SK-MEL-5 (cell line): ENCODE measurements around the gene CUEDC2. TPM values are rescaled to one million over a fixed set of nuclear protein-coding genes. Genes with fewer than 3 reads are reported as not detected.

Source experiments
- DNase-seq: peaks from one replicate; pipeline ENCODE4 v3.0.0-alpha.2; 2016; ENCODE audit warnings: low read depth, low spot score
- in situ Hi-C: cut with HindIII; loops from 2 replicates; pipeline ENCODE4 v1.10.0; 2016; ENCODE audit warnings: low sequenced_read_pairs, high pct_unique_total_duplicates, low pct_unique_long_range_greater_than_20kb
- total RNA-seq: library from RNA; depleted of rRNA; stranded (reverse); fragments of >200 nt; shearing (Covaris generic); gene quantifications from 2 replicates; pipeline ENCODE4 v1.2.3, GENCODE V29; 2014

CUEDC2 gene
- total RNA-seq, 1 experiment from 2014 or later: 24.3 TPM

DNA sequence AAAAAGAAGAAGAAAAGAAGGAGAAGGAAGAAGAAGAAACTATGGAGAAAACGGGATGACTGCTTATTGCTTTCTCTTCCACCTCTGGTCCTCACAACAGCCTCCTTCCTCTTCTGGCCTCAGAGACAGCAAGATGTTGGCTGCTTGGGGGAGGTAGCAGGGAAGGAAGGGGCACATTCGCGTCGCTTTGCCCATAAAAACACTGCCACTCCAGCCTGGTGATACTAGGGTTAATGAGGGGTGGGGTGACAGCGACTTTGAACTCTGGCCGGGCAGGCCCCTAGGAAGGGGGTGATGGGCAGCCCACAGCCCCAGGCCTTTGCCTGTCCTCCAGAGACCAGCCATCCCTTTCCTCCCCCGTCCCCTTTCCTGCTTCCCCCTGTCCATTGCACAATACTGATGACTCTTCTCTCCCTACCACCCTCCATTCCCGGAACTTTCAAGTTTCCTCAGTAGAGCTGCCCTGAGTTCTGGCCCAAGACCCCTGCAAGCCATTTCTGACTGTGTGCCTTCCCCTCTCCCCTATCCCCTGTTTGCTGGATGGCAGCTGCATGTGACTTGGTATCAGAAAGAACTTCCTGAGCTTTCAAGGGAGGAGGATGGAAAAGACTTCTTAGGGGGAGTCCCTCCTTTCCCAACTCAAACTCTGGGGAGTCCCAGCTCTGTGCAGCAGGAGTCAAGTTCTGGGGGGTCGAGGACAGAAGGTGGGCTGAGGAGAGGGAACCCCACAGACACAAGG, 2.2 kb upstream of the CUEDC2 start:
- DNase-seq: no peak
- in situ Hi-C loops: no loop called here

DNA sequence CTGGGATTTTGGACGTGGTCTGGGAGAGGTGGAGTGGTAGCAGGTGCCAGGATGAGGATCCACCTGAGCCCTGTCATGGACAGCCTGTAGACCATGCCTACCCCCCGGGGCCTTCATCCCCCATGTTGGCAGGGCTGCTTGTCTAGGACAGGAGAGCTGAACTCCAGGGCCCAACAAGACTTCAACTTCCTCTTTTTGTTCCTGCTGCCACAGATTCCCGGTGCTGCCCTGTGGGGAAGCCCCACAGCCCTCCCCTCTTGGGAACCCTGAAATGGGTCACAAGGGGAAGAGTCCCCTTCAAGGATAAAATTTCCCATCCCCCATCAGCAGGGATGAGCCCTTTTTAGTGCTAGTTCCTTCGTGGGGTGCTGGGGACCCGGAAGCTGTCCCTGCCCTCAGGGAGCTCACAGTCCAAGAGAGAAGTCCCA, 1.3 kb upstream of the CUEDC2 start:
- no peak for DNase-seq
- in situ Hi-C loops: no loop called here

DNA sequence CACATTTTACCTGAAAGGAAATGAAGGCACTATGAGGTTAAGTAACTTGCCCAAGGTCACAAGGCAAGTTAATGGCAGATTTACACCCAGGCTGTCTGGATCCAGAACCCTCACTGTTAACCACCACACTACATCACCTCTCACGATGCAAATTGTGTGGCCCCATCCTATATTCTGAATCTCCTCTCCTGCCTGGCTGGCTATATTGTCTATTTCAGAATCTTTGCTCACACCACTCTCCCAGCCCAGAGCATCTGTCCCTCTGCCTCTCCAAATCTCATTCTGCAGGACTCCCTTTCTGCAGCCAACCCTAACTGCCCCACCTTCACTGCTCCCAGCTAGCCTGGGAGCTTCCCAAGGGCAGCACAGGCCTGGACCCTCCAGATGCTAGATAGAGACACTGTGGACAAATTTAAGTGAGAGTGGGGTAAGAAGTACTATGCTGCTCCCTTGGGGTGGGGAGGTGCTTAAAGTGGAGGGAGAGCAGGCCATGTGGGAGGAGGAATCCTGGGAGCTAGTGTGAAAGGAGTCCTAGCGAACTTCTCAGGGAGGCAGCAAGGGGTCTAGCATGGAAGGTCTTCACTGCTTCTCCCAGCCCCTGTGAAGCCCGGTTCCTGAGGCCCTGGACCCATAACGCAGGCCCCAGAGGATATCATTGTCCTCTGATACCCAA, 786 bp downstream of the CUEDC2 start:
- in situ Hi-C loops: no loop called here
- DNase-seq: peak; percentile 29

DNA sequence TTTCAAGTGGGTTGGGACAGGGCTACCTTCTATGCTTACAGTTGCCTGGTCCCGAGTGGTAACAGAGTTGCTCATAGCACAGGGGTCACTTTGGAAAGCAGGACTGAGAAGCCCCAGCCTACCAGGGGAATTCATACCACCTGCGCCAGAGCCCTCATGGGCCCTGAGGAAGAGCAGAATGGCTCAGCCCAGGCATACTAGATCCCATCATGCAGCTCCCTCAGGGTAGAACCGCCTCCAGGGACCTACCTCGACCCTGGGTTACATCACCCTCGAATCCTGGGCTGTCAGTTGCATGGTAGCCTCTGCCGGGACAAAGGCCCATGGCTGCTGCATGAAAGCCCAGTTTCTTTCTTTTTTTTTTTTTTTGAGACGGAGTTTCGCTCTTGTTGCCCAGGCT, 2.9 kb downstream of the CUEDC2 start:
- no peak for DNase-seq
- in situ Hi-C loops: no loop called here

DNA sequence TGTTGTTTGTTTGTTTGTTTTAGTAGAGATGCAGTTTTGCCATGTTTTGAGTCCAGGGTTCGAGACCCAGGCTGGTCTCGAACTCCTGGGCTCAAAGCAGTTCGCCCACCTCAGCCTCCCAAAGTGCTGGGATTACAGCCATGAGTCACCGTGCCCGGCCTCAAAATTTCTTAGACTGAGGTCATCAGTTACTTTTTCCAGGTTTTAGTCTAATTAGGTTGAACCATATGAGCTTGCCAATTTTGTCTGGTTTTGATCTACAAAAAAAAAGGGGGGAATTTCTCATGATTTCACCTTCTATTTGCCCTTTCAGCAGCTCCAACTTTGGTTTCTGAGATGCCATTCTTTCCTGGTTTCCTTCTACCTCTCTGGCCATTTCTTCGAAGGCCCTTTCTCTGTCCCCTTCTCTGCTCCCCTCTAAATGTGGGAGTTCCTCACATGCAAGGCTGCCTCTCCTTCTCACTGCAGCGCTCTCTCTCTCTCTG, 5.5 kb downstream of the CUEDC2 start:
- in situ Hi-C loops: no loop called here
- no peak for DNase-seq

DNA sequence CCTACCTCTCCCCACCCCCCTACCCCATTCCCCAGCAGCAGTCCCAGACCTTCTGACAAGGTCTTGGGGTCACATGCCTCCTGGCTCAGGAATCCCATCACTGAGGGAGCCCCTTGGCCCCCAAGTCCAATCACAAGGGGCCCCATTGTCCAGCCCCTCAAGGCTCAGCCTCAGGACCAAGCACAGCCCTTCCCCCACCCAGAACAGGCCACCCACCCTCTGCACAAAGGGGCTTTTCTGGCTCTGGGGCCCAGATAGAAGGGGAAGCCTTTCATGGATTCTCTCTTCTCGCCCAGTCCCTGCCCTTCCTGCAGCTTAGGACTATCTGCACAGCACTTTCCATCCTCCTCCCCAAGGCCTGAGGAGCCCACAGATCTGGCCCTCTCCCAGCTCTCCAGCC, 6.9 kb downstream of the CUEDC2 start:
- no peak for DNase-seq

DNA sequence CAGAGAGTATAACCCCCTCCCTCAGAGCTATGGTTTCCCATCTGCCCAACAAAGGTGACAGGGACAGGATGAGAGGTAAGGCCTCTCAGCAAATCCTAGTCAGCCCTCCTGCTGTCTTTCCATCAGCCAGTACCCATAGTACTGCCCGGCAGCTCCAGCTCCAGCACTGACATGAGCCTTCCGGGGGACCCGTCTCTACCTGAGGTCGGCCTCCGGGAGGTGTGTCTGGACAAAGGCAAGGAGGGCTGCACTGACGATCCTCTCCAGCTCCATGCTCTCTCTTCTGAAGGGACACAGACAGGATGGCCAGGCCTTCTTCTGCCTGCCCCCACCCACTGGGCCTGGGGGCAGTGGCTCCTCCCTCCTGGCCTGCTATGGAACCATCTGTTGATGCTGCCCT, 7.5 kb downstream of the CUEDC2 start:
- no peak for DNase-seq
- in situ Hi-C loops: no loop called here

More for the DNA sequence above, 6.9 kb downstream of the CUEDC2 start:
- in situ Hi-C loops: no loop called here

DNA sequence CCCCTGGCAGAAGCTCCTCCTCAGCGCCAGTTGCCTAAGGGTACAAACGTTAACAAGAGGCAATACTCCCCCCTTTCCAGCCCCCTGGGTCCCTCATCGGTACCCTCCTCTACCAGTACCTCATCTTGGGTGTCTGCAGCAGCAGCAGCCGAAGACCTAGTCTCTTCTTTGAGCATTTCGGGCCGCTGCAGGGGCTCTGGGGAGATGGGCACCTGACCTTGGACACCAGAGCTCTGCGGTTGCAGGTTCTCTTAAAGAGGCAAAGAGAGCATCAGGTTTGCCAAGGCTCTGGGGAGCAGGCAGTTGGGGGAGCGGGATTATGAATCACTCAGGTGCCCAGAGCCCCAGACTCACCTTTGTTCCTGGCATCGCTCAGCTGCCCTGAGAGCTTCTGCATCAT, 8.2 kb downstream of the CUEDC2 start:
- in situ Hi-C loops: no loop called here
- no peak for DNase-seq

DNA sequence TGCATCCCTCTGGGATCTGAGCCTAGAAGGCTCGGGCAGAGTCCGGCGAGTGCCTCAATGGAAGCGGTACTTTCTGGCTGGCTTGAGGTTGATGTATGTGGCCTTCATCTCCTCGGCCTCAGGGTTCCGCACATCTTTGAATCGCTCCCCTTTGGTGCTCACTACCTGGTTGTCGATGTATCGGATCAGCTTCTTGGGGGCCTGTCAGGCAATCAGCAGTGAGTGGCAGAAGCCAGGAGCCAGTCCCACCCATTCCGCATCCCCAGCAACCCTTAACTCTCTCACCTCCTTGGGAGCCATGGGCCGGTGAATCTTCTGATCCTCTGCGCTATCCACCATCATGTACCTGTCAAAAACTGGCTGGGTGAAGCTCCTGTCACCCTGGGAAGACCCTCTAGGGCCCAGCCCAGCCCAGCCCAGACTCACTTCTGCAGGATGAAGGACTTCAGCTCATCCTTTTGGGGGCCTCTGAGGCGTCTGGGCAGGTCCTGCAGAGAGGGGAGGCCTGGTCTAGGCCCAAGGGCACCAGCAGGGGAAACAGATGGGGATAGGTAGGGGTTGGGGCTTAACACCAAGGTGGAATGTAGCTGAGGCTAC, 8.9 kb downstream of the CUEDC2 start:
- in situ Hi-C loops: no loop called here
- no peak for DNase-seq

DNA sequence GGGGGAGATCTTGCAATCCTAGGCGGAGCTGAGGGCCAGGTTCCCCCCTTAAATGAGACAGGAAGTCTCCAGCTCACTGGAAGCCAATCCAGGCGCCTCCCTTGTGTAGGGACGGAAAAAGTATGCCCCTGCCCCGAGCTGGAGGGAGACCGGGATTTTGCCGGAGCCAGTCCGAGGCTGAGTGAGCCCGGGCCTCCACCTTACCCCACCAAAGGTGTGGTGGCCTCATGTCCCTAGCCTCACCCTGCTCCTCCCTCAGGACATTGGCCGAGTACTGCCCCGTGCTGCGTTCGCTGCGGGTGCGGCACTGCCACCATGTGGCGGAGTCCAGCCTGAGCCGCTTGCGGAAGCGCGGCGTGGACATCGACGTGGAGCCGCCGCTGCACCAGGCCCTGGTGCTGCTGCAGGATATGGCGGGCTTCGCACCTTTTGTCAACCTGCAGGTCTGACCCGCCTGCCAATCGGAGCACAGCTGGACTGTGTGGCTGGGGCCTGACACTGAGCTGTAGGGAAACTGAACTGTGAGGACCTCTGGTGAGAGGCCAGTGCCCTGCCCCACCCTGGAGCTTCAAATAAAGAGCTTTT, 9.7 kb downstream of the CUEDC2 start:
- peak; percentile 70 for DNase-seq
- in situ Hi-C loops: no loop called here

DNA sequence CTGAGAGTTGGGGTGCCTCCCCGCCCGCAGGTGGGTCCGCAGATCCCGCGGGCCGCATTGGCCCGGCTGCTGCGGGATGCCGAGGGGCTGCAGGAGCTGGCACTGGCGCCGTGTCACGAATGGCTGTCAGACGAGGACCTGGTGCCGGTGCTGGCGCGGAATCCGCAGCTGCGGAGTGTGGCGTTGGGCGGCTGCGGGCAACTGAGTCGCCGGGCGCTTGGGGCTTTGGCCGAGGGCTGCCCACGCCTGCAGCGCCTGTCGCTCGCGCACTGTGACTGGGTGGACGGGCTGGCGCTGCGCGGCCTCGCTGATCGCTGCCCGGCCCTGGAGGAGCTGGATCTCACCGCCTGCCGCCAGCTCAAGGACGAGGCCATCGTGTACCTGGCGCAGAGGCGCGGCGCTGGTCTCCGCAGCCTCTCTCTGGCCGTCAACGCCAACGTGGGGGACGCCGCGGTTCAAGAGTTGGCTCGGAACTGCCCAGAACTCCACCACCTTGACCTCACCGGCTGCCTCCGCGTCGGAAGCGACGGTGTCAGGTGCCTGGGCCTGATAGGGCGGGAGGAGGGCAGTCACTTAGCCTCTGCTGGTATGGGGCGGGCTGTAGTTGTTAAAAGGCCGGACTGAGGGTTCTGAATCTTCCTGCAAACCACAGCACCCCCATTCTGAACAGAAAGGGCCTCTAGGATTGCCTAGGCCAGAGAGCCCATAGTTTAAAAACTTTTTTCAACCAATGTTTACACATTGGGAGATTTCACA, 10.4 kb downstream of the CUEDC2 start:
- no peak for DNase-seq
- in situ Hi-C loops: no loop called here

DNA sequence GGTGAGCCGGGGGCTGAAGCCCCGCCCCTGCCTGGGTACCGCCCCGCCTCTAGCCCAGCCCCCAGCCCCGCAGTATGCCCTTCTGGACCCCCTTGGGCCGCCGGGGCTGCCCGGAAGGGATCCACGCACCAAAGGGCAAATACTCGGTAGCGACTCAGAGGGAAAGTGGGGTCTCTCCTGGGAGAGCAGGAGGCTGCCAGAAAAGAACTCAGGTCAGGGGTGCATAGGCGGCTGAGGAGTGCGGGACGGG, 10.9 kb downstream of the CUEDC2 start:
- in situ Hi-C loops: no loop called here
- no peak for DNase-seq

DNA sequence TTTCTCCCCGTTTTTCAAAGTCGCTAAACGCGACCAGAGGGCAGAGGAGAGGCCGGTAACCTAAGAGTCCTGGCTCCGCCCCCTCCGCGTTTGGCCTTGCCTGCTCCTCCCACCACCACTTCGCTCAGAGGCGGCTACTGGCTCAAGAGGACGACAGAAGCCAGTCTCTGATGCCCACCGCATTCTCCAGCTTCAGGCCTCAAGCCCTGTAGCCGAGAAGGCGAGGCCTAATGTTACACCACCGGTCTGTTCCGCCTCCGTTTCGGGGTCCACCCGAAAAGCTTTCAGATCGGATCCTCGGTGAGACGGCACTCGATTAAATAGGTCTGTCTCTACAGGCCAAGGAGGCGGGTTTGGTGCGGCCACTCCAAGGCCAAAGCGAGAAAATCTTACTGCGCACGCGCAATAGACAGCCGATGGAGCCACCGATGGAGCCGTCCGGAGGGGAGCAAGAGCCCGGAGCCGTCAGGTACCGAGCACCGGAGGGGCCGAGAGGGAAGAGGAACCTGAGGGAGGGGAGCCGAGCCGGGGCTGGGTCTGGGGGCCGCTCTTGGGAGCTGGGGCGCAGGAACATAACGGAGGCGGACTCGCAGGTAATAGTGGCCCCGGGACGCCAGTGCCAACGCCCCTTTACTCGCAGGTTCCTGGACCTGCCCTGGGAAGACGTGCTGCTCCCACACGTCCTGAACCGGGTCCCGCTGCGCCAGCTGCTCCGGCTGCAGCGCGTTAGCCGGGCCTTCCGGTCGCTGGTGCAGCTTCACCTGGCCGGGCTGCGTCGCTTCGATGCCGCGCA, 11.5 kb downstream of the CUEDC2 start, which contains the start of gene FBXL15:
TSS of gene FBXL15 (plus strand) at position 123 of the 793 bp plus-strand sequence. CDS start at position 417, 294 bp downstream.
- DNase-seq: peak; percentile 96
- in situ Hi-C loops: no loop called here

DNA sequence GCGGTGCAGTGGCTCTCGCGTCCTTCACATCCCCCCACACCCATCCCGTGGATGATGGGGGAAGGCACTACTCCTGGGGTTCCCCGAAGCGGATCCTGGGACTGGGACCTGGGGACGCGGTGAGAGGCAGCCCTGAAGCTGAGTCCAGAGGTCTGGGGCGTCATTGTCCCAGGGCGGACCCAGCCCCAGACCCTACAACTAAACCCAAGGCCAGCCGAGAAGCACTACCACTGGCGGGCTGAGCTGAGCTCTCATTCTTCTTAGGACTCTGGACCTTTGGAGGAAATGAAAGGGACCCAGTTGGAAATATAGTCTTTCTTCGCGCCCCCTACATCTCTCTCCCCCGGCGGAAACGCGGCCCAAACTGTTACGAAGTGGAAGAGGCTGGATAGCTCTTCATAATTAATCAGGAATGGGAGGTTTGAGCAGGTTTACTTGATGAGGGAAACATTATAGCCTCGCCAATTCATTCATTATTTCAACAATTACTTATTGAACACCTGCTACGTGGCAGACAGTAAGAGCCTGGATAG, 12.1 kb downstream of the CUEDC2 start:
- DNase-seq: no peak
- in situ Hi-C loops: no loop called here

DNA sequence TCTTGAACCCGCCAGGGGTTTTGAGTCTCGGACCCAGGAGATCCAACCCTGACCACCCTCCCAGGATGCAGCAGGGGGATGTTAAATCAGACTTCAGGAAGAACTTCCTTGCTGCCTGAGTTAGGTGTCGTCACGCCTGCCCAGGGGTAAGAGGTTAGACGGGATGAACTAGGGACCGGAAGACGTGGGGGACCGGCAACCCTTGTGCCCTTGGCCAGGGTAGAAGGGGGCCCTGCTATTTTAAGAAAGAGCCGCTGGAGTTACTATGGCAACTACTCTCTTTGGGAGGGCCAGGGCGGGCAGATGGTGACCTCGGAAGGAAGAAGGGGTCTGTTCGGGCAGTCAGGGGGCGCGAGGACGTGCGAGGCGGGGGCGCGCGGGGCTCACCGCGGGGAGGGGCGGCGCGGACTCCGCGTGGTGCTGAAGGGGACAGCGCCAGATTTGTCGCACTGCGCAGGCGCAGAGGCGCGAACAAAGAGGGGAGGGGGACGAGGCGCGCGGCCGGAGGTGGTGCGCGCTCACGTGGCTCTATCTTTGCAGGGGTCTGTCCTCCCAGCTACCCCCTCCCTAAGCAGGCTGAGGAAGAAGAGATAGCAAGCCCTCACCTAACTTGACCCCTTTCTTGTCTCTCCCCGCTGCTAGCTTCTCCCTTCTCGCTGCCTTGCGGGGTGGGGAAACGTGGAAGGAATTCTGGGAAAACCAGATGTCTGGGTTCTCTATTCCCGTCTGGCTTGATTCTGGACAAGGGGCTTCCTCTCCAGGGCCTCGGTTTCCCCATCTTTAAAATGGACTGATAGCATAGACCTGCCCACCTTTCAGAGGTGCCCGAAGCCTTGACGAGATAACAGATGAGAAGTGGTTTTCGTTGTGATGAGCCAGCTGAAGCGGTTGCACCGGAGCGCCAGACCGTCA, 12.8 kb downstream of the CUEDC2 start:
- in situ Hi-C loops: no loop called here
- peak; percentile 32 for DNase-seq

DNA sequence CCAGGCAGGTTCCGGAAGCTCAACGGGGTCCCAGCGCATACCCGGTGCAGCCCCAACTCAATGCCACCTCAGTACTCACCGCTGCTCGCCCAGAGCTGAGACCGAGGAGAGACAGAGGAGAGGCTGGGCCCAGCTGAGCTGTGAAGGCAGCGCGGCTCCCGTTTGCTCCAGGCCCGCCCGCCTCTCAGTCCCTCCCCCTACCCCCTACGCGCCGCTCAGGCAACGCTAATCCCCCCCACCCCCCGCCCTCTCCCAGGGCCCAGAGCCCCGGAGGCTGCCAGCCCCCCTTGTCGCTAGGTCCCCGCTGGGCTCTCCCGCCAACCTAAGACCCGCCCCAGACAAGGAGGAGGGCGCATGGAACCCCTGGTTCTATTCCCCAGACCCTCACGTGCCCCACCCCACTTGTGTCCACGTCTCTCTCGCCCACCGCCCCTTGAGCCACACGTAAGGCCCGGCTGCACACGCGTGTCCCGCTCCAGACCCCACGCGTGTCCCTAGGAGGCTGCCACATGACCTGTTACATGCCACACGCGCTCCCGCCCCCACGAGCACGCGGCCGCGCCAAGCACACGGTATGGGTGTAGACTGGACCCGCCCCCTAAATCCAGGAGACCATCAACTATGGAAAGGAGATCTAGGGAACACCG, 13.6 kb downstream of the CUEDC2 start, which contains the start of gene PSD:
TSS of gene PSD (minus strand) at position 164 of the 647 bp plus-strand sequence. CDS start 1,747 bp downstream, outside the sequence.
- in situ Hi-C loops: no loop called here
- DNase-seq: no peak
